Iris pigment epithelial cell (primary cell): ENCODE data around the gene NTN4.
"Not testable (repeated sequence)": the region's sequence is repeated elsewhere in the genome, so short reads cannot be mapped to it uniquely, and the experiment has no call there.

Experiments
- DNase-seq: peaks from one replicate; pipeline ENCODE4 v3.0.0-alpha.2; 2011; ENCODE audit warnings: low read depth

The NTN4 gene

GRCh38 chr12:95654665-95655064, 135.9 kb downstream of the NTN4 start:
- not testable (repeated sequence) for DNase-seq

- peak; percentile 81 for DNase-seq
These were observed 136.6 kb downstream of the NTN4 start for GRCh38 chr12:95653771-95654546.

GRCh38 chr12:95651681-95652080, 138.9 kb downstream of the NTN4 start:
- DNase-seq: no peak

GRCh38 chr12:95648990-95649791, 141.4 kb downstream of the NTN4 start:
- DNase-seq: no peak

- DNase-seq: peak; percentile 56
These were observed 143.8 kb downstream of the NTN4 start for GRCh38 chr12:95646781-95647190.

GRCh38 chr12:95643256-95643655, 147.3 kb downstream of the NTN4 start:
- DNase-seq: no peak

- DNase-seq: no peak
These were observed 148.0 kb downstream of the NTN4 start for GRCh38 chr12:95642583-95642982.

- DNase-seq: no peak
These were observed 149.1 kb downstream of the NTN4 start for GRCh38 chr12:95641299-95641952.

GRCh38 chr12:95640516-95640915, 150.0 kb downstream of the NTN4 start:
- DNase-seq: no peak

GRCh38 chr12:95637471-95638155, 153.0 kb downstream of the NTN4 start:
- DNase-seq: peak; percentile 76

GRCh38 chr12:95637010-95637409, 153.6 kb downstream of the NTN4 start:
- no peak for DNase-seq

- DNase-seq: peak; percentile 40
These were observed 155.6 kb downstream of the NTN4 start for GRCh38 chr12:95634622-95635621.

GRCh38 chr12:95633732-95634465, 156.7 kb downstream of the NTN4 start:
- peak; percentile 51 for DNase-seq

GRCh38 chr12:95633049-95633731, 157.4 kb downstream of the NTN4 start:
- peak; percentile 84 for DNase-seq

GRCh38 chr12:95630496-95630895, 160.1 kb downstream of the NTN4 start:
- no peak for DNase-seq

GRCh38 chr12:95629392-95629791, 161.2 kb downstream of the NTN4 start:
- no peak for DNase-seq

- no peak for DNase-seq
These were observed 163.7 kb downstream of the NTN4 start for GRCh38 chr12:95626854-95627253.

- DNase-seq: no peak
These were observed 165.6 kb downstream of the NTN4 start for GRCh38 chr12:95625012-95625411.

- DNase-seq: peak; percentile 34
These were observed 166.0 kb downstream of the NTN4 start for GRCh38 chr12:95624589-95624988.
